Measurements from ENCODE around the gene SLC30A1. TPM values are rescaled to one million over a fixed set of nuclear protein-coding genes. Genes with fewer than 3 reads are reported as not detected.

Gene SLC30A1
- total and polyA plus RNA-seq, 2 donors (not counting 1 experiment from before 2014, with no cell fraction given), result 13.6 to 45.2 TPM

DNA sequence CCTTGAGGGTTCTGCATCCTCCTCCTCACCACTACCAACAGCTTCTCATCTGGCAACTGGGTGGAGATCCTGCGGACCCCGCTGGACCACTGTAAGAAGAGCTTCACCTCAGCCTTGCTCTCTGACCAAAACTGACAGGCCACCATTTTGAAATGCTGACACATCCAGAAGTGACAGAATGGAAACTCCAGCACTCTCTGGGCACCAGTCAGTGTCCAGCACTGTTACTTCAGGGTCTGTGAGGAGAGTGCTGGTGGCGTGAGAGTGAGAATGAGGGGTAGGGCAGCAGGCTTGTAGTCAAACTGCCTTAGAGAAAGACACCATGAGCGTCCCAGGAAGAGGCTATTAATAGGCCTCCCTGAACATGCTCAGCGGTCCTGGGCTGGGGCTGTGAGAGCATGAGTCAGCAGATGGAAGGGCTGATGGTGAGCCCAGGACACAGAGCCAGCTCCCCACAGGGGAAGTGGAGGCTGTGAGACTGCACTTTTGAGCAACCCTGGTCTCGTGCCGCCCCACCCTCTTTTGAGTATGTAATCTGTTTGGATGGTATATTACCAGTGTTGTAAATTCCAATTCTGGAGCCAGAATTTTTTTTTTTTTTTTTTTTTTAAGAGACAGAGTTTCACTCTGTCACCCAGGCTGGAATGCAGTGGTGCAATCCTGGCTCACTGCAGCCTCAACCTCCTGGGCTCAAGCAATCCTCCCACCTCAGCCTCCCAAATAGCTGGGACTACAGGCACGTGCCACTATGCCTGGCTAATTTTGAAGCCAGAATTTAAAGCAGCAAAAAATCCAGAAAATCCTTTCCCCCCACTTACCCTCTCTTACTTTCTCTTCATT, 34.4 kb upstream of the SLC30A1 start:
- peaks cover 6% of the 10 kb centered on the region for H3K4me1 ChIP-seq (ENCODE audit: control insufficient read depth, extremely low read depth, insufficient read depth, low read length)
- H3K4me3 ChIP-seq (replicated peaks in 1 of 4; ENCODE audit: control extremely low read depth in 1 of 4, insufficient read depth in 1 of 4, low read depth in 3 of 4, low read length in 4 of 4), result no peak overlapping the region
- H3K36me3 ChIP-seq (ENCODE audit: control insufficient read depth, insufficient read depth, low read length), result no peaks in the 10 kb centered on the region
- H3K27me3 ChIP-seq (ENCODE audit: control insufficient read depth, insufficient read depth, low read length), result no peaks in the 10 kb centered on the region
- H3K9ac ChIP-seq (ENCODE audit: insufficient read depth, low read length), result no peak overlapping the region
- H3K9me3 ChIP-seq (ENCODE audit: control insufficient read depth, insufficient read depth, low read depth, low read length), result no peaks in the 10 kb centered on the region
- no peaks in the 10 kb centered on the region for H4K20me1 ChIP-seq (ENCODE audit: control insufficient read depth, extremely low read depth, insufficient read depth, low read length)
- H3K27ac ChIP-seq (ENCODE audit: insufficient read depth, low read length), result peak overlapping the region; percentile 85
- TF ChIP-seq, protein P1, sequence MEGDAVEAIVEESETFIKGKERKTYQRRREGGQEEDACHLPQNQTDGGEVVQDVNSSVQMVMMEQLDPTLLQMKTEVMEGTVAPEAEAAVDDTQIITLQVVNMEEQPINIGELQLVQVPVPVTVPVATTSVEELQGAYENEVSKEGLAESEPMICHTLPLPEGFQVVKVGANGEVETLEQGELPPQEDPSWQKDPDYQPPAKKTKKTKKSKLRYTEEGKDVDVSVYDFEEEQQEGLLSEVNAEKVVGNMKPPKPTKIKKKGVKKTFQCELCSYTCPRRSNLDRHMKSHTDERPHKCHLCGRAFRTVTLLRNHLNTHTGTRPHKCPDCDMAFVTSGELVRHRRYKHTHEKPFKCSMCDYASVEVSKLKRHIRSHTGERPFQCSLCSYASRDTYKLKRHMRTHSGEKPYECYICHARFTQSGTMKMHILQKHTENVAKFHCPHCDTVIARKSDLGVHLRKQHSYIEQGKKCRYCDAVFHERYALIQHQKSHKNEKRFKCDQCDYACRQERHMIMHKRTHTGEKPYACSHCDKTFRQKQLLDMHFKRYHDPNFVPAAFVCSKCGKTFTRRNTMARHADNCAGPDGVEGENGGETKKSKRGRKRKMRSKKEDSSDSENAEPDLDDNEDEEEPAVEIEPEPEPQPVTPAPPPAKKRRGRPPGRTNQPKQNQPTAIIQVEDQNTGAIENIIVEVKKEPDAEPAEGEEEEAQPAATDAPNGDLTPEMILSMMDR (conservative IDR thresholded peaks at IDR 0.05 in 1 of 2, IDR thresholded peaks at IDR 0.05 in 1 of 2; ENCODE audit: low read depth in 1 of 2, low read length in 2 of 2), result no peak
- no peak for TF ChIP-seq EZH2 (IDR thresholded peaks at IDR 0.05; ENCODE audit: low read length, missing control alignments)
- H3K79me2 ChIP-seq (ENCODE audit: control insufficient read depth, insufficient read depth, low read length), result no peaks in the 10 kb centered on the region
- peak overlapping the region; percentile 92 for H2AFZ ChIP-seq (ENCODE audit: low read length)
- peak; percentile 92 to 96 for DNase-seq (ENCODE audit: low read depth in 2 of 2)
- H3K4me2 ChIP-seq (ENCODE audit: extremely low read depth, insufficient read depth, low read length), result no peak overlapping the region

DNA sequence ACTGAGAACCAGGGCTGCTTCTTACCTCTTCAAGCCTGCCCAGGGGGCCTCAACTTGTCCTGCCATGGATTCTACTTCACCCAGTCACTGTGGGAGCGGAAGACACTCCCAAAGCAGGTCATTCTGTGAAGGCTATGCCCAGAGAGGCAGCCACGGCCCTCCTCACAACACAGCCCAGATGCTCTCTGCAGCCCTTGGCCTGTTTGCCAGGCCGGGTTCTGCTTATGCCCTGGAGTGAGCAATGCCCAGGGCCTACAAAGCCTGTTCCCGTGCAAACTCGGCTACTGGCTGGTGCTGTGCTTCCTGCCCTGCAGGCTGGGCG, 33.8 kb upstream of the SLC30A1 start:
- peak overlapping the region; percentile 85 for H3K27ac ChIP-seq (ENCODE audit: insufficient read depth, low read length)
- peaks cover 6% of the 10 kb centered on the region for H3K4me1 ChIP-seq (ENCODE audit: control insufficient read depth, extremely low read depth, insufficient read depth, low read length)
- H2AFZ ChIP-seq (ENCODE audit: low read length), result peak overlapping the region; percentile 92
- H3K27me3 ChIP-seq (ENCODE audit: control insufficient read depth, insufficient read depth, low read length), result no peaks in the 10 kb centered on the region
- no peaks in the 10 kb centered on the region for H4K20me1 ChIP-seq (ENCODE audit: control insufficient read depth, extremely low read depth, insufficient read depth, low read length)
- H3K36me3 ChIP-seq (ENCODE audit: control insufficient read depth, insufficient read depth, low read length), result no peaks in the 10 kb centered on the region
- DNase-seq (ENCODE audit: low read depth in 2 of 2), result no peak
- H3K9ac ChIP-seq (ENCODE audit: insufficient read depth, low read length), result no peak overlapping the region
- H3K9me3 ChIP-seq (ENCODE audit: control insufficient read depth, insufficient read depth, low read depth, low read length), result no peaks in the 10 kb centered on the region
- no peak overlapping the region for H3K4me3 ChIP-seq (replicated peaks in 1 of 4; ENCODE audit: control extremely low read depth in 1 of 4, insufficient read depth in 1 of 4, low read depth in 3 of 4, low read length in 4 of 4)
- no peak for TF ChIP-seq EZH2 (IDR thresholded peaks at IDR 0.05; ENCODE audit: low read length, missing control alignments)
- TF ChIP-seq, protein P1 (conservative IDR thresholded peaks at IDR 0.05 in 1 of 2, IDR thresholded peaks at IDR 0.05 in 1 of 2; ENCODE audit: low read depth in 1 of 2, low read length in 2 of 2), result no peak
- no peaks in the 10 kb centered on the region for H3K79me2 ChIP-seq (ENCODE audit: control insufficient read depth, insufficient read depth, low read length)
- H3K4me2 ChIP-seq (ENCODE audit: extremely low read depth, insufficient read depth, low read length), result no peak overlapping the region

DNA sequence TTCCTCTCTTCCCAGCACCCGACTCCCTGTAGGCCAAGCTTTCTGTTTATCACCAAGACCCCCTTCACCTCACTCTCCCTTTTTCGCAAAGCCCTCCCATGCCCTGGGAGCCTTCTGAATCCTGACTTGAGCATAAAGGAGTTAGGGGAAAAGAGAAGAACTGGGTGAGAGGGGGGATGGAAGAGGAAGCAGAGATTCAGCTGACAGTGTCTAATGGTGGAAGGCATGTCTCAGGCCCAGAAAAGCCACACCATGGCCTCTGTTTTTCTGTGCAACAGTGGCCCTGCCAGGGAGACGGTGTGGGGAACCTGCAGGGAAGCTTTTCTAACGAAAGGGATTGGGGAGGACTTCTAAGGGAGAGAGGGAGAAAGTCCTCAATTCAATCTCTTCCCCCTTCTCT, 32.9 kb upstream of the SLC30A1 start:
- Histone ChIP-seq H3K4me3 (replicated peaks in 1 of 4; ENCODE audit: control extremely low read depth in 1 of 4, insufficient read depth in 1 of 4, low read depth in 3 of 4, low read length in 4 of 4) (no peak overlapping the region), H3K36me3 (ENCODE audit: control insufficient read depth, insufficient read depth, low read length) (no peaks in the 10 kb centered on the region), H3K27ac (ENCODE audit: insufficient read depth, low read length) (no peak overlapping the region), H3K9me3 (ENCODE audit: control insufficient read depth, insufficient read depth, low read depth, low read length) (no peaks in the 10 kb centered on the region), H2AFZ (ENCODE audit: low read length) (peak overlapping the region; percentile 16), H4K20me1 (ENCODE audit: control insufficient read depth, extremely low read depth, insufficient read depth, low read length) (no peaks in the 10 kb centered on the region), H3K79me2 (ENCODE audit: control insufficient read depth, insufficient read depth, low read length) (no peaks in the 10 kb centered on the region), H3K4me2 (ENCODE audit: extremely low read depth, insufficient read depth, low read length) (no peak overlapping the region), H3K27me3 (ENCODE audit: control insufficient read depth, insufficient read depth, low read length) (no peaks in the 10 kb centered on the region), H3K4me1 (ENCODE audit: control insufficient read depth, extremely low read depth, insufficient read depth, low read length) (peaks cover 6% of the 10 kb centered on the region), H3K9ac (ENCODE audit: insufficient read depth, low read length) (no peak overlapping the region)
- TF ChIP-seq, protein P1 (conservative IDR thresholded peaks at IDR 0.05 in 1 of 2, IDR thresholded peaks at IDR 0.05 in 1 of 2; ENCODE audit: low read depth in 1 of 2, low read length in 2 of 2), result no peak
- TF ChIP-seq EZH2 (IDR thresholded peaks at IDR 0.05; ENCODE audit: low read length, missing control alignments), result no peak
- DNase-seq (ENCODE audit: low read depth in 2 of 2), result no peak
